Stimulated activated CD4-positive, alpha-beta T cell treated with anti-CD3 and anti-CD28 coated beads, Interleukin-12 subunit alpha, Interleukin-12 subunit beta, amount 100 ng/mL, for 4 hours (primary cell): ENCODE measurements around the gene FAF1.
"Not testable (repeated sequence)": the region's sequence is repeated elsewhere in the genome, so short reads cannot be mapped to it uniquely, and the experiment has no call there.

Experiments used
- DNase-seq: peaks from one replicate; pipeline ENCODE4 v3.0.0-alpha.2; 2020

Gene FAF1

GRCh38 chr1:50959913-50960844 lies at the start of gene FAF1:
Gene FAF1 (minus strand): TSS chr1:50960267. CDS start chr1:50959811, 456 bp downstream.
- peak; percentile 93 for DNase-seq

GRCh38 chr1:51009381-51009780 lies 49.3 kb upstream of the FAF1 start:
- no peak for DNase-seq

- DNase-seq = not testable (repeated sequence)
Observed at GRCh38 chr1:51005549-51005948, 45.5 kb upstream of the FAF1 start.

GRCh38 chr1:51002516-51002915 lies 42.4 kb upstream of the FAF1 start:
- no peak for DNase-seq

- no peak for DNase-seq
Observed at GRCh38 chr1:51000651-51001050, 40.6 kb upstream of the FAF1 start.

- DNase-seq = no peak
Observed at GRCh38 chr1:51000160-51000559, 40.1 kb upstream of the FAF1 start.

GRCh38 chr1:50999375-50999774 lies 39.3 kb upstream of the FAF1 start:
- DNase-seq = not testable (repeated sequence)

- no peak for DNase-seq
Observed at GRCh38 chr1:50996083-50996482, 36.0 kb upstream of the FAF1 start.

GRCh38 chr1:50995651-50996050 lies 35.6 kb upstream of the FAF1 start:
- DNase-seq = no peak

GRCh38 chr1:50994997-50995396 lies 34.9 kb upstream of the FAF1 start:
- no peak for DNase-seq

GRCh38 chr1:50993645-50994044 lies 33.6 kb upstream of the FAF1 start:
- DNase-seq = no peak

- DNase-seq = no peak
Observed at GRCh38 chr1:50992532-50993318, 32.7 kb upstream of the FAF1 start.

GRCh38 chr1:50989694-50990093 lies 29.6 kb upstream of the FAF1 start:
- DNase-seq = no peak

GRCh38 chr1:50986653-50987052 lies 26.6 kb upstream of the FAF1 start:
- no peak for DNase-seq

- DNase-seq = no peak
Observed at GRCh38 chr1:50985094-50985493, 25.0 kb upstream of the FAF1 start.

GRCh38 chr1:50983219-50983802 lies 23.2 kb upstream of the FAF1 start:
- no peak for DNase-seq

- DNase-seq = no peak
Observed at GRCh38 chr1:50982611-50983010, 22.5 kb upstream of the FAF1 start.

- no peak for DNase-seq
Observed at GRCh38 chr1:50981741-50982140, 21.7 kb upstream of the FAF1 start.

GRCh38 chr1:50980505-50980904 lies 20.4 kb upstream of the FAF1 start:
- DNase-seq = no peak

- DNase-seq = no peak
Observed at GRCh38 chr1:50979937-50980336, 19.9 kb upstream of the FAF1 start.

- no peak for DNase-seq
Observed at GRCh38 chr1:50978852-50979781, 19.1 kb upstream of the FAF1 start.

- DNase-seq = peak; percentile 12
Observed at GRCh38 chr1:50978144-50978851, 18.2 kb upstream of the FAF1 start.
